Activated CD4-positive, alpha-beta T cell treated with anti-CD3 and anti-CD28 coated beads, Interleukin-2, amount 50 U/mL, for 16 hours (primary cell): ENCODE results near the gene ZNF195.
"Not testable (repeated sequence)": the region's sequence is repeated elsewhere in the genome, so short reads cannot be mapped to it uniquely, and the experiment has no call there.

Experiments
- DNase-seq: peaks from one replicate; pipeline ENCODE4 v3.0.0-alpha.2; 2020

ZNF195 gene

GRCh38 chr11:3402181-3402860 lies 23.4 kb upstream of the ZNF195 start:
- not testable (repeated sequence) for DNase-seq

- DNase-seq = not testable (repeated sequence)
These were observed 22.1 kb upstream of the ZNF195 start for GRCh38 chr11:3401052-3401451.

DNA sequence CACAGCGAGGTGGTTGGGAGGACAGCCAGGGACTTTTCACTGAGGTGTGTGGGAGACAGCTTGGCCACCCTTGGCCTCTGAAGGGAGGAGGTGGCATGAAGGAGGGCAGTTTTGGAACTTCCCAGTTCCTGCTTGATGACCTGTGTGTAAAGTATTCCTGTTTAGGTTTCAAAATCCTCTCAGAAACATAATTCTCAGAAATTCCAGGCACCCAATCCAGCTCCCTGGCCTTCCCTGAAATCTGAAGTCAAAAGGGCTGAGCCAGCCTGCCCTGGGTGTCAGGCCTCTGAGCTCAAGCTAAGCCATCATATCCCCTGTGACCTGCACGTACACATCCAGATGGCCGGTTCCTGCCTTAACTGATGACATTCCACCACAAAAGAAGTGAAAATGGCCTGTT lies 19.6 kb upstream of the ZNF195 start:
- DNase-seq = not testable (repeated sequence)

GRCh38 chr11:3398106-3398505 lies 19.2 kb upstream of the ZNF195 start:
- not testable (repeated sequence) for DNase-seq

DNA sequence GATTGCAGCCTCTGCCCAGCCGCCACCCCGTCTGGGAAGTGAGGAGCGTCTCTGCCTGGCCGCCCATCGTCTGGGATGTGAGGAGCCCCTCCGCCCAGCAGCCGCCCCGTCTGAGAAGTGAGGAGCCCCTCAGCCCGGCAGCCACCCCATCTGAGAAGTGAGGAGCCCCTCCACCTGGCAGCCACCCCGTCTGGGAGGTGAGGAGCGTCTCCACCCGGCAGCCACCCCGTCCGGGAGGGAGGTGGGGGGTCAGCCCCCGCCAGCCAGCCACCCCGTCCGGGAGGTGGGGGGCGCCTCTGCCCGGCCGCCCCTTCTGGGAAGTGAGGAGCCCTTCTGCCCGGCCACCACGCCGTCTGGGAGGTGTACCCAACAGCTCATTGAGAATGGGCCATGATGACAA lies 18.3 kb upstream of the ZNF195 start:
- DNase-seq = not testable (repeated sequence)

DNA sequence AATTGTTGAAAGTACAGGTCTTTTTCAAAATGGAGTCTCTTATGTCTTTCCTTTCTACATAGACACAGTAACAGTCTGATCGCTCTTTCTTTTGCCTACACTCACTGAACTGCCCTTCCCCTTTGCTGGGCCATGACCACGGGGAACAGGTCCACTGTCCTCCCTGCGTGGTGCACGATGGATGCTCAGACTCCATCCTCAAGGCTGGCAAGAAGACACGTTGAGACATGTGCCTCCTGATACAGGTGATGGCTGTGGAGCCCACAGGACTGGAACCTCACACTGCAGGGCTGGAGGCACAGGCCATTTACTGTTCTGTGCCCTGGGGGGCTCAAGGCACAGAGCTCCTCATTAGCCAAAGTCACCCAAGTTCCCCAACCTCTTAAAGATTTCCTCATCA lies 16.5 kb upstream of the ZNF195 start:
- not testable (repeated sequence) for DNase-seq

GRCh38 chr11:3394956-3395355 lies 16.0 kb upstream of the ZNF195 start:
- not testable (repeated sequence) for DNase-seq

DNA sequence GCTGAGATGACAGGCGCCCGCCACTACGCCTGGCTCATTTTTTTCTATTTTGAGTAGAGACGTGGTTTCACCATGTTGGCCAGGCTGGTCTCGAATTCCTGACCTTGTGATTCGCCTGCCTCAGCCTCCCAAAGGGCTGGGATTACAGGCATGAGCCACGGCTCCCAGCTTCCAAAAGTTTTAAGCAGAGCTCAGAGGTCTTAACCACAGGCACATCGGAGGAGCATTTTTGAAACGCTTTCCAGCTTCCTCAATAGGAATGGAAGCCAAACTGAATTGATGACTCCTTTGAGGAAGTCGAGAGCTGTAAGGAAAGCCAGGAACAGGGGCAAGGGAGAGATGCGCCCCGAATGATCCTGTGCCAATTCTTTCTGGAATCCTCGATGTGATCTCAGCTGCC lies 14.5 kb upstream of the ZNF195 start:
- not testable (repeated sequence) for DNase-seq

GRCh38 chr11:3382613-3383285 lies 3.8 kb upstream of the ZNF195 start:
- no peak for DNase-seq

DNA sequence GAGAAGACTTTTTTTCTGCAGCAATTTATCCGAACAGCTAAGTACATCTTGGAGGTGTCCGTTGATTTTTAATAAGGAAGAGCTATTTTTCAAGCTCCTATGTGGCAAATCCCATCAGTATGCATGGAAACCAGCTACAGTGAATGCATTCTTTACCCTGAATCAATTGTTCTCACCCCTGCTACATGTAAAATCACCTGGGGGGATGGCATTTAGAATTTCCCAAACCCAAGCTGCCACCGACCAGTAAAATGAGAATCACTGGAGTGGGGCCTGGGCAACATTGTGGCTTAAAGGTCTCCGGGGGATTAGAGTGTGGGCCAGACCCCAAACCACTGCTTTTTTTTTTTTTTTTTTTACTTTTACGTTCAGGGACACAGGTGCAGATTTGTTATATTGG lies 2.8 kb upstream of the ZNF195 start:
- no peak for DNase-seq

GRCh38 chr11:3380706-3381545 lies 2.0 kb upstream of the ZNF195 start:
- no peak for DNase-seq

- DNase-seq = no peak
These were observed 3.4 kb downstream of the ZNF195 start for GRCh38 chr11:3375552-3375951.

GRCh38 chr11:3370311-3370870 lies 8.6 kb downstream of the ZNF195 start:
- no peak for DNase-seq

DNA sequence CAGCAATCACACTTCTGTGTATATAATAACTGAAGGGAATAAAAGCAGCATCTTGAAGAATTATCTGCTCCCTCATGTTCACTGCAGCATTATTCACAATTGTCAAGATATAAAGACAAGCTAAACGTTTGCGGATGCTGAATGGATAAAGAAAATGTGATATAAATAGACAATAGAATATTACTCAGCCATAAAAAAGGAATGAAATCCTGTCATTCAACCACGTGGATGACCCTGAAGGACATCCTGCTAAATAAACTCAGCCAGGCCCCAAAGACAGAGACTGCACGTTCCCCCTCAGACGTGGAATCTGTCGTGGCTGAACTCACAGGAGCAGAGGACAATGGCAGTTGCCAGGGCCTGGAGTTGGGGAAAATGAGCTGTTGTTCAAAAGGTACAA lies 9.6 kb downstream of the ZNF195 start:
- DNase-seq = no peak

DNA sequence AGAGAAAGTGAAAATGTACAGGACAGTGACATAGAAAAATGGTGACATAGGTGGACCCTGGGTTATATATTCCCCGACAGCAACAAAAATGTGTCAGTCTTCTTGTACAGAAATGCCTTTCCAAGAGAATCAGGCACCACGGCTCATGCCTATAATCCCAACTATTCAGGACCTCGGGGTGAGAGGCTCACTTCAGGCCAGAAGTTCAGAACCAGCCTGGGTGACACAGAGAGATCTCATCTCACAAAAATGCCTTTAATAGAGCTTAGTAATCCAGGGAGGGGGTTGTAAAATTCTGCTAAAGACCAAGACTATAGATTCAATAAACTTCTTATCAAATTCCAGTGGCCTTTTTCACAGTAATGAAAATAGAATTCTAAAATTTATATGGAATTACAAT lies 10.7 kb downstream of the ZNF195 start:
- DNase-seq = no peak

- DNase-seq = no peak
These were observed 11.7 kb downstream of the ZNF195 start for GRCh38 chr11:3367221-3367620.

- DNase-seq = no peak
These were observed 19.7 kb downstream of the ZNF195 start for GRCh38 chr11:3359092-3359824.

GRCh38 chr11:3357994-3358676 lies 20.8 kb downstream of the ZNF195 start:
- DNase-seq = no peak

GRCh38 chr11:3357302-3357701 lies 21.6 kb downstream of the ZNF195 start:
- no peak for DNase-seq

DNA sequence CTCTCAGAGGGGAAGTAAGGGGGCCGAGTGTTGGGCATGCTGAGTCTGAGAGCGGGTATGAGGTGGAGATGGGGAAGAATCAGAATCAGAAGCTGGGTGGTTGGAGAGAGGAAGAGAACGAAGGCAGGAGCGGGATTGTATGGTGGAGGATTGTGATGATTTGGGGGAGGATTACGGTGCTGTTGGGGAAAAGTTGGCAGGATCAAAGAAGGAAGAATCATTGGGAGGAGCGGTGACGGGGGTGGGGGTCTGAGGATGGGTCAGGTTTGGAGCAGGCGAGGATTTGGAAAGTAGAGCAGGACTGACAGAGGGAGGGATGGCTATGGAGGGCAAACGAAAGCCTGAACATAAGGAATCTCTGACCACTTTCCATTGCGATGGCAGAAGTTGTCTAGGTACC lies 22.1 kb downstream of the ZNF195 start:
- no peak for DNase-seq

DNA sequence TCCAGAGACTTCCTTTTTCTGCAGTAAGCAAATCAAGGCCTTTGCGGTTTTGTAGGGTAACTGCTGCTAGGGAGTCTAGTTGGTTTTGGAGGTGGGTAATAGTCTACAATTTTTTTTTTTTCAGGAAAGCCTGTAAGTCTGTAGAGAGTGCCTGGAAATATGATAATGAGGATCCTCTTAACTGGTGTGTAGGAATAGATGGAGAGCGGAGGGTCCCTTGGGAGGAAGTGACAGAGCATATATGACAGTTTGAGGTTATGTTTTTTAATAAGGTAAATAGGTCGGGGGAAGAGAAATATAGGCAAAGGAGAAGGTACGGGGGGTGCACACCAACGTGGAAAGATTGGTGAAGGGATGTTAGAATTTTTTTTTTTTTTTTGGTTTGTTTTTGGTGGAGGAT lies 25.9 kb downstream of the ZNF195 start:
- no peak for DNase-seq

GRCh38 chr11:3347127-3347526 lies 31.8 kb downstream of the ZNF195 start:
- DNase-seq = no peak
